ENCODE measurements around the gene GDF11.
A peak's percentile ranks its signal among the peaks of the same experiment; 100 is the strongest.

Gene GDF11

DNA sequence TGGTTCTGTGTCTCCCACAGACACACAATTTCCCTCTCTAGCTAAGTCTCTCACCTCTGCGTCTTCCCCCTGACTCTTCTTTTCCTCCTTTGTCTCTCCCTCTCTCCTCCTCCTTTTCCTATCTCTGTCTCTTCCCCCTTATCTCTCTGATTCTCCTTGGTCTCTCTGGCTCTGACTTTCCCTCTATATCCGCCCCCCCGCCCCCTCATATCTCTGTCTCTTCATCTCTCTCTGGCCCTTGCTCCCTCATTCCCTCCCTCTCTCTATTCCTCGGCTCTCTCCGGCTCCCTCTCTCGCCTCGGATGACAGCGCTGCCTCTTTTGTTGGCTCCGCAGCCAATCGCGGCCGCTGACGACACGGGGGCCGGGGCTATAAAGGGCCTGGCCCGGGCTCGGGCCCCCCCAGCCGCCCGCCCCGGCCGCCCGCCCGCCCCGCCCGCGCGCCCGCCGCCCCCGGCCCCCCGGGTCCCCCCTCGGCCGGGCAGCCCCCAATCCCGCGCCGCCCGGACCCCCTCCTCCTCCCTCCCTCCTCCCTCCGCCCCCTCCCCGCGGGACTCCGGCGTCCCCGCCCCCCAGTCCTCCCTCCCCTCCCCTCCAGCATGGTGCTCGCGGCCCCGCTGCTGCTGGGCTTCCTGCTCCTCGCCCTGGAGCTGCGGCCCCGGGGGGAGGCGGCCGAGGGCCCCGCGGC is at the start of gene GDF11:
Gene GDF11 (plus strand): TSS at position 404 of the 687 bp plus-strand sequence. CDS start 195 bp downstream, at position 599.
- H3K4me3 Mint-ChIP-seq, result peak within 1 kb of the TSS; percentile 86
- DNase-seq, result peak; percentile 76
- ATAC-seq, result peak; percentile 71
- no peaks in the 10 kb centered on the region for H3K27me3 Mint-ChIP-seq
- peaks cover 44% of the 10 kb centered on the region for H3K4me1 Mint-ChIP-seq
- H3K36me3 Mint-ChIP-seq (ENCODE audit: low read depth), result no peaks in the 10 kb centered on the region
- no peaks in the 10 kb centered on the region for H3K9me3 Mint-ChIP-seq
- peak within 1 kb of the TSS; percentile 35 for H3K27ac Mint-ChIP-seq

DNA sequence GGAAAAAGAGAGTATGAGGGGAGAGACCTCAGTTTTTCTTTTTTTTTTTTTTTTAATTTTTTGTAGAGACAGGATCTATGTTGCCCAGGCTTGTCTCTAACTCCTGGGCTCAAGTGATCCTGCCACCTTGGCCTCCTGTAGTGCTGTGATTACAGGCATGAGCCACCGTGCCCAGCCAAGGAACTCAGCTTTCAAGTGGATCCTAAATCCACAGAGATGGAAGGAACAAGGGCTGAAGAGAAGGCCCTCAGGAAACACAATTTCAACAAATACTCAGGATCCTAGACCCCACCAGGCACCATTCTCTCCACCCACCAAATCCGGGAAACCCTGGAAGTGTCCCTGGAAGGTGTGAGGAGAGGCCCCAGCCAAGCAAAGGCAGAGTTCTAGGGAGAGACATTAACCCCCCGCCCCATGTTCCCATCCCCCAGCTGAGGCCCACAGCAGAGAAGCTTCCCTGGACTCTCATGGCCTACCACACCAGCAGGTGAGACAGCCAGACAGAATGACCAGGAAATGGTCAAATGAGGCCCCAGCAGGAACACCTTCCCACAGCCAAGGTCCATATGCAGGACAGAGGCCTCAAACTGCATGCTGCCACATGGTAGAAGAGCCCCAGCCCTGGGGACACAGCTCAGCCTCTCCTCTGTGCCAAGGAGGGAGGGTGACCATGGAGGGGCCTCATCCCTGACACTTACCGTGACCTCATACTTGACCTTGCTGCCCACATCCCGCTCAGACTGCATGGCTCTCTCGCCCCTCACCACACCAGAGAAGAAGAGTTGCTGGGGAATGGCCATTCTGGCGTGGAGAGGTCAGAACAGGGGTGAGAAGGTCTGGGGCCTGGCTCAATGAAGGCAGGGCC is 49.4 kb upstream of the GDF11 start:
- Mint-ChIP-seq H3K27ac (no peak overlapping the region), H3K36me3 (ENCODE audit: low read depth) (no peaks in the 10 kb centered on the region), H3K27me3 (no peaks in the 10 kb centered on the region), H3K4me1 (no peaks in the 10 kb centered on the region), H3K4me3 (no peak overlapping the region), H3K9me3 (no peaks in the 10 kb centered on the region)
- ATAC-seq (no peak), DNase-seq (no peak)

DNA sequence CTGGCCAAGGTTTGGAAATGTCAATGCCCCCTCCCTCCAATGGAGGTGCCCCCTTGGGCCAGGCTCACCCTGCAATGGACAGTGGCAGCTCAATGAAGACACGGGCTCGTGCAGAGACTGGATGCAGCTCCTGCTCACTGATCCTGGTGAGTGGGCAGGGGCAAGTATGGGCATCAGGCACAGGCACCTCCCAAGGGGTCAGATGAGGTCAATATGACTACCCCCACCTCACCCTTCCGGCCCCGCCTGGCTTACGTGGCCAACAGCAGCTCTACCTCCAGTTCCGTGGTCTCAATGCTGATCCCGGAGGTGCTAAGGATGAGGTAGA is 48.8 kb upstream of the GDF11 start:
- Mint-ChIP-seq H3K27ac (no peak overlapping the region), H3K9me3 (no peaks in the 10 kb centered on the region), H3K4me3 (no peak overlapping the region), H3K36me3 (ENCODE audit: low read depth) (no peaks in the 10 kb centered on the region), H3K27me3 (no peaks in the 10 kb centered on the region), H3K4me1 (no peaks in the 10 kb centered on the region)
- no peak for DNase-seq
- ATAC-seq, result no peak

DNA sequence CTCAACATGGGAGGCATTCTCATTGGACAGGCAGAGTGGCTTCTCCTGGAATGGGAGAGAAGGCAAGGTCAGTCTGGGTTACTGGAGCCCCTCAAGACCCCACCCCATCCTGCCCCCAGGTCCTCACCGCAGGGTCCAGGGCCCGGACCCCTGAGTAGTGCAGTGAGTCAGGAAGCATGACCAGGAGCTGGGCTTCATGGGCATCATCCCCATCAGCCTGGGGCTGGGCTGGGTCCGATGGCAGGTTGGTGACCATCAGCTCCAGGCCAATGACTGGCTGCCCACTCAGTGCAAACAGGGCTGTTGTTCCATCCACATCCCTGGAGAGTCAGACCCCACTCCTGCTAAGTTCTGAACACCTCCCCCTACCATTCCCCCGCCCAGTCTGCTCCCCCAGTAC is 48.3 kb upstream of the GDF11 start:
- DNase-seq (no peak), ATAC-seq (no peak)
- Mint-ChIP-seq H3K4me3 (no peak overlapping the region), H3K4me1 (no peaks in the 10 kb centered on the region), H3K27ac (no peak overlapping the region), H3K36me3 (ENCODE audit: low read depth) (no peaks in the 10 kb centered on the region), H3K27me3 (no peaks in the 10 kb centered on the region), H3K9me3 (no peaks in the 10 kb centered on the region)

DNA sequence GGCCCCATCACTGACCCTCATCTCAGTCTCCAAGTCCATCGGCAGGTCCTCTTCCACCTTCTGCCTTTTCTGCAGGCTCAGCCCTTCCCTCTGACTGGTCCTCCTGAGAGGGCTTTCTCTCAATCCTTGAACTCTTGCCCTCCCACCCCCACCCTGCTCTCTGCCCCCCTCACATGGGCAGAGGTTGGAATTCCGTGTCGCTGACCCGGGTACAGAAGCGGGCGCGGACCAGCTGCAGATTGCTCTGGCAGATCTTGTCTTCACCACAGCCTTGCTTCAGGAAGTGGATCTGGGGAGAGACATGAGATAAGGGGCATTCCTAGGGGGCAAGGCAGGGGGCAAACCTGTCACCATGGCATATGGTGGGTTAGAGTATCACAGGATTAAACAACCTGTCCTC is 47.6 kb upstream of the GDF11 start:
- no peak for DNase-seq
- Mint-ChIP-seq H3K36me3 (ENCODE audit: low read depth) (no peaks in the 10 kb centered on the region), H3K4me1 (no peaks in the 10 kb centered on the region), H3K27ac (no peak overlapping the region), H3K9me3 (no peaks in the 10 kb centered on the region), H3K4me3 (no peak overlapping the region), H3K27me3 (no peaks in the 10 kb centered on the region)
- no peak for ATAC-seq

DNA sequence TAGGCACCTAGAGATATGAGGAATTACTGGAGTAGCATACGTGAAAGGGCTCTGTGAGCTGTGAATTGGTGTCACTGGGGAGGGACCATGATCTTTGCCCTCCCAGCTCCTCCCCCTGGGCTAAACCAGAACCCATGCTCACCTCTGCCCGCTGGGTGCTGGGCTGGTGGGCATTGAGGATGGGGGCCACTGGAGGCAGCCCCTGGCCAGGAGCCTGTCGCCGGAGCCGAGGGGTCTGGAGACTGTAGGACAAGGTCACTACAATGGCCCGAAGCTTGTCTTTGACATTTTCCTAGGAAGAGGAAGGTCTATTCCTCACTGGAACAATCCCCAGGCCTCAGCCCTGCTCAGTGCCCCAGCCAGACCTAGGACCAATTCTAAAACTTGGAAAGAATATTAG is 46.8 kb upstream of the GDF11 start:
- no peaks in the 10 kb centered on the region for H3K36me3 Mint-ChIP-seq (ENCODE audit: low read depth)
- no peak overlapping the region for H3K4me3 Mint-ChIP-seq
- no peaks in the 10 kb centered on the region for H3K9me3 Mint-ChIP-seq
- DNase-seq (no peak), ATAC-seq (no peak)
- H3K27ac Mint-ChIP-seq, result no peak overlapping the region
- H3K27me3 Mint-ChIP-seq, result no peaks in the 10 kb centered on the region
- no peaks in the 10 kb centered on the region for H3K4me1 Mint-ChIP-seq

DNA sequence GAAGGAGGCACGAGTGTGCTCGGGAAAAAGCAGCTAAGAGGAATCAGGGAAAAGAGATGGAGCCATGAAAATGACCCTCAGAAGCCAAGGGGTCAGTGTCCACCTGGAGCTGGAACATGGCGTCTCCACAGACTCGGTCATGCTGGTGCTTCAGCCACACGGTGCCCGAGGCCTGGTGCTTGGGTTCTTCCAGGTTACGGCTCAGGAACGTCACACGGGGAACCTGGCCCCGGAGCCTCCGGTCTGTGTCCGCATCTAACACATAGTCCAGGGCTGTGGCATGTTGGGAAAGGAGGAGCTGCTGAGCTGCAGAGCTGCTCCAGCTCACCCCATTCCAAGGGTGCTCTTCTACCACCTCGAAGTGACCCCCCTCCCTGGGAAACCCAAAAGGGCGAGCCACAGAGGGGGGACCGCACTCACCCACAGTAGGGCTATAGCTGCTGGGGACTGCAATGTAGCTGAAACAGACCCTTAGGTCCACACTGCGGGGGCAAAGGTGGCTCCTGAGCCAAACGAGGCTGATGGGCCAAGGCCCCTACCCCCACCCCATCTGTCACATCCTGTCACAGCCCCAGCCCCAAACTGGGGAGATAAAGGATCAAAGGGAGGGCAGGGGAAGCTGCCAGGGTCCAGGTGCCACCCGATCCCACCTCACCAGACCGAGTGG is 46.0 kb upstream of the GDF11 start:
- Mint-ChIP-seq H3K4me1 (no peaks in the 10 kb centered on the region), H3K9me3 (no peaks in the 10 kb centered on the region), H3K4me3 (no peak overlapping the region), H3K27ac (no peak overlapping the region), H3K36me3 (ENCODE audit: low read depth) (no peaks in the 10 kb centered on the region), H3K27me3 (peaks cover 2% of the 10 kb centered on the region)
- DNase-seq, result no peak
- ATAC-seq, result no peak

DNA sequence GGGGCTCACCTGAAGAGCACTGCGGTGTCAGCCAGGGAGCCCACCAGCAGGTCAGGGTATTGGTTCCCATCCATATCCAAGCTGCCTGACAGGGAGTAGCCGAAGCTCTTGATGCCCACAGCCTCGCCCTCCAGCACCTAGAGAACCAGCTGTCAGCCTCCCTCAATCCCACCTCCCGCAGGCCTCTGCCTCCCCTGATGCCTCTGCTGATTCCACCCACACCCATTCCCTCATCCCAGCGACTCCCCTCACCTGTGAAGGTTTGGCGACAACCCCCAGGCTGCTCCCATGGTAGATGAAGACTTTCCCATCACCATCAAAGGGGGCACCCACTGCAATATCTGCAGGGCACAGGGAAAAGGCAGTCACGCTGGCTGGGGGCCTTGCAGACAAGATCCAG is 45.2 kb upstream of the GDF11 start:
- no peak for ATAC-seq
- Mint-ChIP-seq H3K36me3 (ENCODE audit: low read depth) (no peaks in the 10 kb centered on the region), H3K4me1 (no peaks in the 10 kb centered on the region), H3K9me3 (no peaks in the 10 kb centered on the region), H3K27me3 (peaks cover 2% of the 10 kb centered on the region), H3K4me3 (no peak overlapping the region), H3K27ac (no peak overlapping the region)
- no peak for DNase-seq

DNA sequence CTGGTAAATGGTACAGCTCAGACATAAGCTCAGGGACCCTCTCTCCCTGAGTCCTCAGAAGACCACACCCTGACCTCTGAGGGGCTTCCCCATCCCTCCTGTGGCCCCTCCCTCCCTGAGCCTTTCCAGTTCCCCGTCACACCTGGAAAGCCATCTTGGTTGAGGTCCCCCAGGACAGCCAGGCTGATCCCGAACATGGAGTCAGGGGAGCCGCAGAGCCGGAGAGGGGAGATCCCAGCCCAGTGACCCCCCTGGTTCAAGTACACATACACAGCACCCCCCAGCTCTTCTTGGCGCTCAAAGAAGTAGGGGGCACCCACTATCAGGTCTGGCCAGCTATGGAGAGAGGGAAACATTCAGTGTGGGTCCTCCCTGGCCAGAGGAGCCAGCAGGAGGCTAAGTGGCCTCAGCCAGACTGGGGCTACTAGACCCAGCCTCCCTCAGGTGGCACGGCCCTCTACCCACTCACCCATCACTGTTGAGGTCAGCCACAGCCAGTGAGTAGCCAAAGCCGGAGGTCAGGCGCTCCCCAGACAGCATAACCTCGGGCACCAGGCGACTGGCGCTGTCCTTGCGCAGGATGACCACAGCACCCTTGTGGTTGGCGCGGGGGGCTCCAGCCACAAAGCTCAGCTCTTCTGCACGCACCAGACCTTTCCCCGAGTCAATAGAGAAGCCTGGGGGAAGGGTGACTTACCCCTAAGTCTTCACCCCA is 44.5 kb upstream of the GDF11 start:
- H3K36me3 Mint-ChIP-seq (ENCODE audit: low read depth), result no peaks in the 10 kb centered on the region
- no peak for ATAC-seq

DNA sequence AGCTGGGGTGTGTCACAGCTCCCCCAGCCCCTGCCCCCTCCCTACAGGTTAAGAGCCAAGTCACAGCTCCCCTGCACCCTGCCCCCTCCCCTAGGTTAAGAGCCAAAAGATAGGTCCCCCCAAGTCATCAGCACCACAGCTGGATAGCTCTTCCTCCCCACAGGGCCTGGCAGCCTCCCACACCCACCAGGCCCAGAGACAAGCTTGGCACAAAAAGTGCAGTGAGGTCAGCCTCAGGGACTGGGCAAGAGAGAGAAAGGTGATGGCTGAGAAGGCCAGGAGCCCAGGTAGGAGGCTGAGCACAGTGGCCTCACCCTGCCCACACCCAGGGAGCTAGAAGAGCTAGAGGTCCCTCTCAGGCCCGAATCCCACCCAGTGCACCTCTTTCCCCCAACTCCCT is 44.0 kb upstream of the GDF11 start:
- H3K4me3 Mint-ChIP-seq, result no peak overlapping the region
- no peak for DNase-seq
- no peak overlapping the region for H3K27ac Mint-ChIP-seq
- H3K9me3 Mint-ChIP-seq, result no peaks in the 10 kb centered on the region
- H3K36me3 Mint-ChIP-seq (ENCODE audit: low read depth), result no peaks in the 10 kb centered on the region
- peaks cover 2% of the 10 kb centered on the region for H3K27me3 Mint-ChIP-seq
- ATAC-seq, result no peak
- no peaks in the 10 kb centered on the region for H3K4me1 Mint-ChIP-seq

More for the DNA sequence above, 44.5 kb upstream of the GDF11 start:
- Mint-ChIP-seq H3K27me3 (peaks cover 2% of the 10 kb centered on the region), H3K27ac (no peak overlapping the region), H3K9me3 (no peaks in the 10 kb centered on the region), H3K4me1 (no peaks in the 10 kb centered on the region), H3K4me3 (no peak overlapping the region)
- DNase-seq, result no peak

DNA sequence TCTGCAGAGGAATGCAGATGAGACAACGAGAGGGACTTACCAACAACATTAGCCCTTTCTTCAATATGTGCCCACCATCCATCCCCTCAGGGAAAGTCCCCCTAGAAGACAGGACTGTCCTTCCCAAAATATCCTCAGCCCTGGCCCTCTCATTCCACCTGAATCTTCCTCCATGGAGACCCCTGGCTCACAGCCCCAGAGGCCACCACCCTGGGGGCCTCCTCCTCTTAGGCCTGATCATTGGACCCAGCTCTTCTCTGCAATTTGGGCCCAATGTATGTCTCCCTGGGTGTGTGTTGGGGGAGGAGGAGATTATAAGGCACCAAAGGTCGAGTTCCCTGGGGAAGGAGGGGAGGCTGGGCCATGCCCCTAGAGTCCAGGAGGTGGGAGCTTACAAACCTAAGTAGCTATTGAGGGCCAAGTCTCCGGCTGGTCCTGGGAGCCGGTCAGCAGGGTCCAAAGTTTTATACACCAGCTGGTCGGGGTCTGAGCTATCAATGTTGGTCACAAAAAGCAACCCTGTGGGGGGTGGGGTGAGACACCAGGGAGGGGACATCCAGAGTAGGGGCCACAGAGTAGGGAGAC is 43.4 kb upstream of the GDF11 start:
- no peaks in the 10 kb centered on the region for H3K9me3 Mint-ChIP-seq
- H3K4me3 Mint-ChIP-seq, result no peak overlapping the region
- H3K27me3 Mint-ChIP-seq, result peaks cover 2% of the 10 kb centered on the region
- no peak overlapping the region for H3K27ac Mint-ChIP-seq
- no peaks in the 10 kb centered on the region for H3K4me1 Mint-ChIP-seq
- ATAC-seq (no peak), DNase-seq (no peak)
- no peaks in the 10 kb centered on the region for H3K36me3 Mint-ChIP-seq (ENCODE audit: low read depth)

DNA sequence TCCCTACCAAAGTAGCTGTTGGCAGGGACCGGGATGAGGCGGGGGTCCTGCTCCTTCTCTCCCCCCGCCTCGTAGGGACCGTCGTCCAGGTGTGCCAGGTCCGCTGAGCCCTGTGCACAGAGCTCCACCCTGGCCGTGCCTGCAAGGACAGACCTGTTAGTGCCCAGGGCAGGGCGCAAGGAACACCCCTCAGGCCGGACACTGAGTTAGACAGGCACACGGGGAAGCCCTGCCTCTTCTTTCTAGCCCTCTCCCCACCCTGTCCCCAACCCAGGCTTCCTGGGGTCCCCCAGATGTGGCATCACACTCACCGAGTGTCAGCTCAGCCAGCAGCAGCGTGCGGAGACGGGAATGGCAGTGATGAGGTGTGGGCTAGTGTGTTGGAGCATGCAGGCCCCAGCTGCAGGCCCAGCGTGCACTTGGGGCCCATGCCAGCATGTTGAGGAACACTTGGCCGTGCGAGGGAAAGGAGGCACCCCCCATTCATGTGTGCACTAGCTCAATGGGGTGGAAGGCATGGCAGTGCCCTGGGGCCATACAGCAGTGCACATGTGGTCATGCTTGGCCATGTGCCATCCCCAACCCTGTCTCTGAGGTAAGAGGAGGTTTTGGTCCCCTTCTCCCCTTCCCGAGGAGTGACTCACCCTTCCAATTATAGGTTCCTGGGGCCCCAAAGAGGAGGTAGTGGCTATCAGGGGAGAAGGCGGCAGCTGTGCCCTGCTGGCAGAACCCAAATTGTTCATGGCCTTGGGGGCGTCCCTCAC is 42.5 kb upstream of the GDF11 start:
- Mint-ChIP-seq H3K27me3 (peaks cover 2% of the 10 kb centered on the region), H3K9me3 (no peaks in the 10 kb centered on the region), H3K4me1 (no peaks in the 10 kb centered on the region), H3K4me3 (no peak overlapping the region), H3K27ac (no peak overlapping the region), H3K36me3 (ENCODE audit: low read depth) (no peaks in the 10 kb centered on the region)
- no peak for ATAC-seq
- no peak for DNase-seq

DNA sequence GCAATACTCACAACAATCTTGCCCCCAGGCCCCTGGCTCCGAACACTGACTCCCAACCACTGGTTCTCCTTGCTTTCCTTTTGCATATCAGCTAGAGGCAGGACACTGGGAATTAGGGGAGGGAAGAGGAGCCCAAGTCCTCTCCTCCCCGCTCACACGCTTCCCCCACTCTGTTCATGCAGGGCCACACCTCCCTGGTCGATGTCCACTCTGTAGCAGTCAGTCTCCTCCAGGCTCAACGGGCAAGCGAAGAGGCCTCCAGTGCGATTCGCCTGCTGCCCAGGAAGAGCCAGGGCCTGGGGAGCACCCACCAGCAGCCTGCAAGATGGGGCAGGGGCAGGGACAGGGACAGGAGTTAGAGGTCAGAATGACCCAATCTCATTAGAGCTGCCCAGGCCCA is 40.1 kb upstream of the GDF11 start:
- Mint-ChIP-seq H3K9me3 (no peaks in the 10 kb centered on the region), H3K27me3 (peaks cover 14% of the 10 kb centered on the region), H3K36me3 (ENCODE audit: low read depth) (no peaks in the 10 kb centered on the region), H3K4me1 (peaks cover 6% of the 10 kb centered on the region), H3K4me3 (no peak overlapping the region), H3K27ac (no peak overlapping the region)
- no peak for DNase-seq
- no peak for ATAC-seq

DNA sequence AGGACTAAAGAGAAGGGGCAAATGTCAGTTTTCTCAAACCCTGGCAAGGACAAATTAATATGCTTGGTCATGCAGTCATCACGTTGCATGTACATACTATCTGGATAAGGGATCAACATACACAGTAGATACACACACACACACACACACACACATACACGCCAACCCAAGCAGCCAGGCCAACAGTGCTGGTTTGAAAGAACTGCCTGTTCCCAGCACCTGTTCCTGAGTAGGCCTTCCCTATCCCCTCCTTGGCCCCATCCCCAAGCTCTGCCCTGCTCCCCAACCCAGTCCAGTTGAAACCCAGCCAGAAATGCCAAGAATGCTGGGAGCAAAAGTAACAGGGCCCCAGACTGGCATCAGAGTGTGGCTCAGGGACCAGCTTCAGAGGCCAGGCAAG is 39.6 kb upstream of the GDF11 start:
- Mint-ChIP-seq H3K27ac (no peak overlapping the region), H3K4me3 (no peak overlapping the region), H3K4me1 (peaks cover 10% of the 10 kb centered on the region), H3K36me3 (ENCODE audit: low read depth) (no peaks in the 10 kb centered on the region), H3K9me3 (no peaks in the 10 kb centered on the region), H3K27me3 (peaks cover 17% of the 10 kb centered on the region)
- ATAC-seq (no peak), DNase-seq (no peak)
